A549 (cell line): ENCODE data around the gene ACTR1B. TPM values are rescaled to one million over a fixed set of nuclear protein-coding genes. Genes with fewer than 3 reads are reported as not detected.
A peak's percentile ranks its signal among the peaks of the same experiment; 100 is the strongest.
"Not testable (repeated sequence)": the region's sequence is repeated elsewhere in the genome, so short reads cannot be mapped to it uniquely, and the experiment has no call there.

ENCODE experiments used
- ATAC-seq, 2 experiments: fragments of 200-7000 bp in 1 of 2; fragments of >200 bp in 1 of 2; cut with Nextera tagmentation in 1 of 2; cut with Tn5 transposase in 1 of 2; 3 replicates each; pipeline versions ENCODE4 v1.8.0 to v1.9.1; 2018 to 2020; ENCODE audit warnings: mild to moderate bottlenecking in 1 of 2, moderate library complexity in 1 of 2
- CTCF ChIA-PET: fragments of 300-600 bp; sonication (Branson Sonifier 250); formaldehyde crosslinking; extraction: SDS; loops from one replicate; lab custom pipeline; 2021; ENCODE audit warnings: antibody characterized with exemption, inconsistent platforms; lab: Yijun Ruan, JAX
- POLR2A ChIA-PET: fragments of 350-600 bp; formaldehyde crosslinking; extraction: SDS; loops from one replicate; lab custom pipeline; 2021; ENCODE audit warnings: antibody characterized with exemption, inconsistent platforms; lab: Yijun Ruan, JAX
- DNase-seq, 2 experiments: peaks; one replicate each; pipeline versions ENCODE4 v3.0.0 to v3.0.0-alpha.2; 2011 to 2016; ENCODE audit warnings: low read depth in 1 of 2, low spot score in 1 of 2
- FAIRE-seq: peaks from 2 replicates; lab custom pipeline; 2011; peaks lifted over from hg19 to GRCh38; lab: Jason Lieb, UNC
- H3K27ac ChIP-seq, 2 experiments: fragments of >200 bp; sonication (Bioruptor Twin); formaldehyde crosslinking; 3 replicates each; pipeline ENCODE4 v1.5.1; 2016 to 2017
- H3K4me1 ChIP-seq: fragments of >200 bp; sonication (Bioruptor Twin); formaldehyde crosslinking; 3 replicates; pipeline ENCODE4 v1.6.1; 2016
- H3K4me2 ChIP-seq: fragments of >200 bp; sonication (Bioruptor Twin); formaldehyde crosslinking; 3 replicates; pipeline ENCODE4 v1.6.1; 2016
- H3K4me3 ChIP-seq: fragments of >200 bp; sonication (Bioruptor Twin); formaldehyde crosslinking; 3 replicates; pipeline ENCODE4 v1.5.1; 2016
- H3K9me3 ChIP-seq: fragments of >200 bp; sonication (Bioruptor Twin); formaldehyde crosslinking; 3 replicates; pipeline ENCODE4 v1.6.1; 2016
- CEBPB ChIP-seq, 2 experiments: fragments of >200 bp in 1 of 2; sonication (Bioruptor Twin) in 1 of 2; formaldehyde crosslinking in 1 of 2; IDR thresholded peaks; 2 replicates each; pipeline ENCODE4 v1.6.1; 2012 to 2016
- CTCF ChIP-seq: fragments of >200 bp; sonication (Bioruptor Twin); formaldehyde crosslinking; IDR thresholded peaks from 3 replicates; pipeline ENCODE4 v1.5.1; 2016
- EHMT2 ChIP-seq: fragments of 200-600 bp; sonication (generic); IDR thresholded peaks from 2 replicates; pipeline ENCODE4 v1.6.1; 2016; ENCODE audit warnings: antibody characterized with exemption, low read depth, mild to moderate bottlenecking, moderate library complexity
- FOSL2 ChIP-seq, 2 experiments: fragments of 450-650 bp in 1 of 2; fragments of >200 bp in 1 of 2; sonication (Bioruptor Twin) in 1 of 2; formaldehyde crosslinking; IDR thresholded peaks; 2 replicates each; pipeline versions ENCODE4 v1.5.0 to v1.6.1; 2016 to 2020; ENCODE audit warnings: mild to moderate bottlenecking in 1 of 2, moderate library complexity in 1 of 2
- HOXA7 ChIP-seq: fragments of 250-450 bp; sonication (Bioruptor Pico); IDR thresholded peaks from 2 replicates; pipeline ENCODE4 v1.5.0; 2020; ENCODE audit warnings: mild to moderate bottlenecking, moderate library complexity
- HOXB5 ChIP-seq: fragments of 250-450 bp; sonication (Bioruptor Pico); IDR thresholded peaks from 2 replicates; pipeline ENCODE4 v1.5.0; 2020; ENCODE audit warnings: mild to moderate bottlenecking, moderate library complexity
- JUN ChIP-seq, 2 experiments: fragments of >200 bp; sonication (Bioruptor Twin); formaldehyde crosslinking; IDR thresholded peaks; 2 replicates in 1 of 2; 3 replicates in 1 of 2; pipeline ENCODE4 v1.6.1; 2016 to 2017
- JUNB ChIP-seq: fragments of >200 bp; sonication (Bioruptor Twin); formaldehyde crosslinking; IDR thresholded peaks from 2 replicates; pipeline ENCODE4 v1.6.1; 2016
- KDM1A ChIP-seq: fragments of 200-600 bp; sonication (generic); IDR thresholded peaks from 2 replicates; pipeline ENCODE4 v1.6.1; 2016; ENCODE audit warnings: low read depth, mild to moderate bottlenecking
- MAFK ChIP-seq: fragments of 450-650 bp; IDR thresholded peaks from 2 replicates; pipeline ENCODE4 v1.6.1; 2014; ENCODE audit not compliant: partially characterized antibody
- NFE2L2 ChIP-seq: fragments of 150-350 bp; conservative IDR thresholded peaks from 2 replicates; pipeline ENCODE4 v1.6.1; 2014; ENCODE audit warnings: low read length
- SMC3 ChIP-seq: fragments of >200 bp; sonication (Bioruptor Twin); formaldehyde crosslinking; IDR thresholded peaks from 3 replicates; pipeline ENCODE4 v1.6.1; 2018; ENCODE audit warnings: inconsistent platforms
- USF2 ChIP-seq: fragments of 450-650 bp; IDR thresholded peaks from 2 replicates; pipeline ENCODE4 v1.6.1; 2014; ENCODE audit warnings: antibody characterized with exemption
- ZNF302 ChIP-seq: fragments of 250-450 bp; sonication (Bioruptor Pico); IDR thresholded peaks from 2 replicates; pipeline ENCODE4 v1.9.0; 2021; ENCODE audit warnings: inconsistent platforms, mild to moderate bottlenecking, moderate library complexity
- WGBS: methylation state at CpG from one replicate; pipeline ENCODE4 v1.1.6; 2017; ENCODE audit errors: missing lambda C conversion rate; 5-methylcytosine and 5-hydroxymethylcytosine counted together
- polyA plus RNA-seq, 4 experiments: library from polyadenylated mRNA; depleted of rRNA in 3 of 4; stranded (reverse); fragments of >200 nt; fragmentation: RNase III in 1 of 4; extraction: RNeasy Plus Mini Kit Qiagen cat#74134 plus additional on column Dnase treatment in 1 of 4; gene quantifications; 2 replicates in 3 of 4; 3 replicates in 1 of 4; pipeline ENCODE4 v1.2.3, GENCODE V29; 2011 to 2017

The ACTR1B gene
- polyA plus RNA-seq, 2 of the 4 experiments (the other 2 are of a cell fraction) = 24.7 to 37.6 TPM

- H3K9me3 ChIP-seq = peaks cover 9% of the 10 kb centered on the region; the same call in 1 of the 3 replicates
- POLR2A ChIA-PET = no interaction called here
- H3K4me1 ChIP-seq = no peaks in the 10 kb centered on the region
- ATAC-seq = no peak
- TF ChIP-seq KDM1A = no peak
- no peak for TF ChIP-seq CTCF
- TF ChIP-seq EHMT2 = no peak
- no peak for TF ChIP-seq CEBPB (IDR thresholded peaks at IDR 0.05)
- no peak for TF ChIP-seq ZNF302 (CRISPR knock-in tag)
- TF ChIP-seq JUN (IDR thresholded peaks at IDR 0.05) = no peak
- no peak for TF ChIP-seq JUNB
- no peak for TF ChIP-seq HOXB5
- no peak for TF ChIP-seq NFE2L2
- no peak for TF ChIP-seq USF2
- FAIRE-seq = no peak
- CTCF ChIA-PET = interaction anchor here (1.1 to 2.8 kb wide), 5 partner anchors 11 to 100 kb away, joined by 3 to 12 read pairs (median 4); partner anchors contain the start of gene ACTR1B
- WGBS = 39% methylated on average over 4 of the region's 6 CpGs
- DNase-seq = no peak
- no peak overlapping the region for H3K4me3 ChIP-seq
- H3K27ac ChIP-seq = no peak overlapping the region
- no peak overlapping the region for H3K4me2 ChIP-seq
These were observed 27.3 kb upstream of the ACTR1B start for GRCh38 chr2:97691166-97691565.

- Histone ChIP-seq H3K4me3 (no peak overlapping the region), H3K4me1 (no peaks in the 10 kb centered on the region), H3K9me3 (0 out of 3 replicates have a peak, but pooled peaks cover 4% of the 10 kb centered on the region), H3K27ac (no peak overlapping the region)
- 66% methylated on average over 9 of the region's 11 CpGs for WGBS
- DNase-seq = no peak
- FAIRE-seq = no peak
- TF ChIP-seq FOSL2 (IDR thresholded peaks at IDR 0.05) = no peak
- peak; percentile 15; the same call in 1 of the 2 replicates for TF ChIP-seq FOSL2 (CRISPR knock-in tag; IDR thresholded peaks at IDR 0.05)
- TF ChIP-seq HOXA7 = no peak
- TF ChIP-seq, all 56 proteins: peak for 1
- CTCF ChIA-PET = interaction anchor here (1.2 kb wide), 1 partner anchor 10 kb away, joined by 4 read pairs; no protein-coding TSS in a partner anchor
- POLR2A ChIA-PET = no interaction called here
- H3K4me2 ChIP-seq = no peak overlapping the region
- no peak; a peak in 1 of 6 replicates for ATAC-seq
These were observed 24.4 kb upstream of the ACTR1B start for GRCh38 chr2:97688062-97688827.

GRCh38 chr2:97687235-97687634 is 23.4 kb upstream of the ACTR1B start:
- H3K4me1 ChIP-seq, ATAC-seq, POLR2A ChIA-PET, DNase-seq, H3K9me3 ChIP-seq, H3K4me2 ChIP-seq, CTCF ChIA-PET, H3K4me3 ChIP-seq, FAIRE-seq, H3K27ac ChIP-seq: not testable (repeated sequence)
- WGBS = 84% methylated on average over 2 of the region's 3 CpGs

- ChIA-PET CTCF (interaction anchor here (1.5 kb wide), 1 partner anchor 13 kb away, joined by 4 read pairs; no protein-coding TSS in a partner anchor), POLR2A (no interaction called here)
- no peak overlapping the region for H3K27ac ChIP-seq
- WGBS = 100% methylated on average over 1 of the region's 1 CpG
- H3K4me3 ChIP-seq = no peak overlapping the region
- ATAC-seq (no peak), FAIRE-seq (no peak), DNase-seq (no peak)
- no peaks in the 10 kb centered on the region for H3K4me1 ChIP-seq
- no peaks in the 10 kb centered on the region; the same call in 2 of the 3 replicates for H3K9me3 ChIP-seq
- TF ChIP-seq SMC3 (no peak), NFE2L2 (peak; percentile 78), MAFK (peak; percentile 84)
- H3K4me2 ChIP-seq = no peak overlapping the region
These were observed 14.5 kb upstream of the ACTR1B start for GRCh38 chr2:97678298-97678697.
